SH-SY5Y (cell line): Measurements from ENCODE around the gene PREPL.
A peak's percentile ranks its signal among the peaks of the same experiment; 100 is the strongest.

ENCODE experiments used
- GATA2 ChIP-seq: IDR thresholded peaks from 2 replicates; pipeline ENCODE4 v1.6.1; 2011; ENCODE audit warnings: mild to moderate bottlenecking, low read depth, low read length
- GATA3 ChIP-seq: IDR thresholded peaks from 2 replicates; pipeline ENCODE4 v1.6.1; 2011; ENCODE audit warnings: low read depth, mild to moderate bottlenecking, low read length, moderate library complexity

The PREPL gene

GRCh38 chr2:44361330-44362206 is at the start of gene PREPL, which contains the start of gene CAMKMT:
PREPL (minus strand) TSS chr2:44361494; CDS start chr2:44346342, 15,152 bp downstream.
CAMKMT (plus strand) TSS chr2:44361947.
- TF ChIP-seq GATA2 (no peak), GATA3 (no peak)

GRCh38 chr2:44398243-44398897 is 37.1 kb upstream of the PREPL start:
- no peak for TF ChIP-seq GATA3
- TF ChIP-seq GATA2, result no peak

- no peak for TF ChIP-seq GATA2
- no peak for TF ChIP-seq GATA3
These were observed 36.3 kb upstream of the PREPL start for GRCh38 chr2:44397447-44398175.

- TF ChIP-seq GATA2 (no peak), GATA3 (no peak)
These were observed 31.1 kb upstream of the PREPL start for GRCh38 chr2:44392338-44392943.

- no peak for TF ChIP-seq GATA2
- TF ChIP-seq GATA3, result no peak
These were observed 28.6 kb upstream of the PREPL start for GRCh38 chr2:44389895-44390294.

GRCh38 chr2:44388877-44389276 is 27.6 kb upstream of the PREPL start:
- TF ChIP-seq GATA3 (no peak), GATA2 (no peak)

- TF ChIP-seq GATA2 (no peak), GATA3 (no peak)
These were observed 16.2 kb upstream of the PREPL start for GRCh38 chr2:44377486-44377885.

GRCh38 chr2:44372246-44372645 is 11.0 kb upstream of the PREPL start:
- TF ChIP-seq GATA2, result no peak
- TF ChIP-seq GATA3, result no peak

GRCh38 chr2:44371445-44371844 is 10.2 kb upstream of the PREPL start:
- no peak for TF ChIP-seq GATA2
- no peak for TF ChIP-seq GATA3

GRCh38 chr2:44369392-44369791 is 8.1 kb upstream of the PREPL start:
- no peak for TF ChIP-seq GATA2
- no peak for TF ChIP-seq GATA3

GRCh38 chr2:44367591-44367990 is 6.3 kb upstream of the PREPL start:
- TF ChIP-seq GATA3, result no peak
- TF ChIP-seq GATA2, result no peak

- TF ChIP-seq GATA3 (no peak), GATA2 (no peak)
These were observed 3.3 kb upstream of the PREPL start for GRCh38 chr2:44364604-44365003.

GRCh38 chr2:44362207-44363015 is 1.1 kb upstream of the PREPL start:
- TF ChIP-seq GATA2 (no peak), GATA3 (no peak)

- TF ChIP-seq GATA3 (no peak), GATA2 (peak; percentile 14; the same call in 1 of the 2 replicates)
These were observed 455 bp downstream of the PREPL start for GRCh38 chr2:44360749-44361329.
